HEK293 (cell line): ENCODE data around the gene TGM6.

Experiments
- CTCF ChIA-PET: fragments of 350-600 bp; formaldehyde crosslinking; extraction: SDS; loops from one replicate; lab custom pipeline; 2021; ENCODE audit warnings: antibody characterized with exemption; lab: Yijun Ruan, JAX
- POLR2A ChIA-PET: fragments of 300-600 bp; formaldehyde crosslinking; extraction: SDS; loops from one replicate; lab custom pipeline; 2020; ENCODE audit warnings: antibody characterized with exemption, inconsistent platforms; lab: Yijun Ruan, JAX
- H3K27ac ChIP-seq: fragments of 200-500 bp; sonication (Bioruptor generic); 2 replicates; pipeline ENCODE4 v1.5.1; 2014; ENCODE audit warnings: low read depth, low read length, control low read depth, inconsistent platforms; ENCODE audit errors: extremely low read depth
- H3K36me3 ChIP-seq, 2 experiments: fragments of 200-500 bp in 1 of 2; sonication (Bioruptor generic) in 1 of 2; 1 replicate in 1 of 2; 2 replicates in 1 of 2; pipeline ENCODE4 v1.5.1; 2014 to 2017; ENCODE audit warnings: inconsistent platforms in 2 of 2, low read length in 2 of 2; ENCODE audit not compliant: control insufficient read depth in 2 of 2, insufficient read depth in 1 of 2
- H3K4me1 ChIP-seq: fragments of 200-500 bp; sonication (Bioruptor generic); 2 replicates; pipeline ENCODE4 v1.5.1; 2014; ENCODE audit warnings: mild to moderate bottlenecking, low read length, inconsistent platforms; ENCODE audit not compliant: control insufficient read depth, insufficient read depth
- H3K4me3 ChIP-seq: 2 replicates; pipeline ENCODE4 v1.5.1; 2011; ENCODE audit warnings: low read depth, mild to moderate bottlenecking, control low read depth, low read length, moderate library complexity
- H3K9me3 ChIP-seq: fragments of 200-500 bp; sonication (Bioruptor generic); 2 replicates; pipeline ENCODE4 v1.5.1; 2014; ENCODE audit warnings: low read depth, low read length, inconsistent platforms; ENCODE audit not compliant: control insufficient read depth, insufficient read depth
- CTCF ChIP-seq: fragments of 450-650 bp; formaldehyde crosslinking; IDR thresholded peaks from 2 replicates; pipeline ENCODE4 v1.5.1; 2016; ENCODE audit warnings: missing biosample characterization, missing genetic modification characterization
- KLF8 ChIP-seq: fragments of 450-650 bp; formaldehyde crosslinking; IDR thresholded peaks from 2 replicates; pipeline ENCODE4 v1.5.1; 2016; ENCODE audit warnings: missing biosample characterization, missing genetic modification characterization
- PRDM1 ChIP-seq: fragments of 450-650 bp; formaldehyde crosslinking; IDR thresholded peaks from 2 replicates; pipeline ENCODE4; 2016; ENCODE audit warnings: missing biosample characterization, missing genetic modification characterization
- SP2 ChIP-seq: fragments of 450-650 bp; formaldehyde crosslinking; IDR thresholded peaks from 2 replicates; pipeline ENCODE4 v1.5.1; 2016; ENCODE audit warnings: missing biosample characterization, missing genetic modification characterization
- ZBTB17 ChIP-seq: fragments of 450-650 bp; formaldehyde crosslinking; IDR thresholded peaks from 2 replicates; pipeline ENCODE4 v1.5.1; 2016; ENCODE audit warnings: missing biosample characterization, missing genetic modification characterization
- ZNF121 ChIP-seq: fragments of 450-650 bp; formaldehyde crosslinking; IDR thresholded peaks from 2 replicates; pipeline ENCODE4 v1.5.1; 2016; ENCODE audit warnings: missing biosample characterization, missing genetic modification characterization
- ZNF157 ChIP-seq: fragments of 450-650 bp; formaldehyde crosslinking; IDR thresholded peaks from 2 replicates; pipeline ENCODE4 v1.5.1; 2016; ENCODE audit warnings: missing biosample characterization, missing genetic modification characterization
- ZNF169 ChIP-seq: fragments of 450-650 bp; formaldehyde crosslinking; IDR thresholded peaks from 2 replicates; pipeline ENCODE4 v1.5.1; 2016; ENCODE audit warnings: missing biosample characterization, missing genetic modification characterization
- ZNF175 ChIP-seq: fragments of 450-650 bp; formaldehyde crosslinking; IDR thresholded peaks from 2 replicates; pipeline ENCODE4 v1.5.1; 2016; ENCODE audit warnings: missing biosample characterization, missing genetic modification characterization
- ZNF24 ChIP-seq: fragments of 450-650 bp; formaldehyde crosslinking; IDR thresholded peaks from 2 replicates; pipeline ENCODE4 v1.5.1; 2016; ENCODE audit warnings: missing biosample characterization, missing genetic modification characterization
- ZNF366 ChIP-seq: fragments of 450-650 bp; formaldehyde crosslinking; conservative IDR thresholded peaks from 2 replicates; pipeline ENCODE4 v1.5.1; 2016; ENCODE audit warnings: missing biosample characterization, missing genetic modification characterization
- ZNF394 ChIP-seq: fragments of 450-650 bp; formaldehyde crosslinking; IDR thresholded peaks from 2 replicates; pipeline ENCODE4 v1.5.1; 2016; ENCODE audit warnings: missing biosample characterization, missing genetic modification characterization, mild to moderate bottlenecking, moderate library complexity, borderline replicate concordance
- ZNF423 ChIP-seq: fragments of 450-650 bp; formaldehyde crosslinking; IDR thresholded peaks from 2 replicates; pipeline ENCODE4 v1.5.1; 2016; ENCODE audit warnings: missing biosample characterization, missing genetic modification characterization
- ZNF561 ChIP-seq: fragments of 450-650 bp; IDR thresholded peaks from 2 replicates; pipeline ENCODE4 v1.5.1; 2018; ENCODE audit warnings: missing biosample characterization, missing genetic modification characterization, borderline replicate concordance
- ZNF600 ChIP-seq: fragments of 450-650 bp; formaldehyde crosslinking; IDR thresholded peaks from 2 replicates; pipeline ENCODE4 v1.5.1; 2016; ENCODE audit warnings: missing biosample characterization, missing genetic modification characterization
- ZNF654 ChIP-seq: fragments of 450-650 bp; formaldehyde crosslinking; IDR thresholded peaks from 2 replicates; pipeline ENCODE4 v1.5.1; 2016; ENCODE audit warnings: low read depth, missing biosample characterization, missing genetic modification characterization
- ZNF664 ChIP-seq: fragments of 450-650 bp; formaldehyde crosslinking; IDR thresholded peaks from 2 replicates; pipeline ENCODE4 v1.5.1; 2016; ENCODE audit warnings: missing biosample characterization, missing genetic modification characterization
- TF ChIP-seq, protein P1 (sequence below): fragments of 450-650 bp; formaldehyde crosslinking; IDR thresholded peaks from 2 replicates; pipeline ENCODE4 v1.5.1; 2016; ENCODE audit warnings: missing biosample characterization, missing genetic modification characterization
- TF ChIP-seq, protein P2 (sequence below): fragments of 450-650 bp; formaldehyde crosslinking; IDR thresholded peaks from 2 replicates; pipeline ENCODE4 v1.5.1; 2016; ENCODE audit warnings: missing biosample characterization, missing genetic modification characterization

TGM6 gene

GRCh38 chr20:2451939-2452732 lies 71.4 kb downstream of the TGM6 start:
- no peaks in the 10 kb centered on the region for H3K36me3 ChIP-seq
- TF ChIP-seq, protein P1, sequence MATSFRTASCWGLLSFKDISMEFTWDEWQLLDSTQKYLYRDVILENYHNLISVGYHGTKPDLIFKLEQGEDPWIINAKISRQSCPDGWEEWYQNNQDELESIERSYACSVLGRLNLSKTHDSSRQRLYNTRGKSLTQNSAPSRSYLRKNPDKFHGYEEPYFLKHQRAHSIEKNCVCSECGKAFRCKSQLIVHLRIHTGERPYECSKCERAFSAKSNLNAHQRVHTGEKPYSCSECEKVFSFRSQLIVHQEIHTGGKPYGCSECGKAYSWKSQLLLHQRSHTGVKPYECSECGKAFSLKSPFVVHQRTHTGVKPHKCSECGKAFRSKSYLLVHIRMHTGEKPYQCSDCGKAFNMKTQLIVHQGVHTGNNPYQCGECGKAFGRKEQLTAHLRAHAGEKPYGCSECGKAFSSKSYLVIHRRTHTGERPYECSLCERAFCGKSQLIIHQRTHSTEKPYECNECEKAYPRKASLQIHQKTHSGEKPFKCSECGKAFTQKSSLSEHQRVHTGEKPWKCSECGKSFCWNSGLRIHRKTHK (tag by site-specific recombination) = no peak
- TF ChIP-seq ZNF561 (no peak), CTCF (peak; percentile 66), ZNF654 (peak; percentile 75), ZNF175 (tag by site-specific recombination) (no peak), ZNF394 (no peak), ZNF121 (tag by site-specific recombination) (no peak), ZNF157 (tag by site-specific recombination) (no peak), ZNF600 (tag by site-specific recombination) (peak; percentile 65), KLF8 (tag by site-specific recombination) (no peak), SP2 (tag by site-specific recombination) (no peak), ZNF423 (tag by site-specific recombination) (no peak), ZNF169 (no peak)
- no peaks in the 10 kb centered on the region for H3K4me1 ChIP-seq
- CTCF ChIA-PET = interaction anchor here (0.6 to 4.8 kb wide), 57 partner anchors 9 to 1121 kb away, joined by 3 to 68 read pairs (median 4); no protein-coding TSS in a partner anchor
- H3K9me3 ChIP-seq = no peaks in the 10 kb centered on the region
- POLR2A ChIA-PET = interaction anchor here (0.7 to 1.5 kb wide), 3 partner anchors 12 to 245 kb away, joined by 3 to 7 read pairs (median 4); partner anchors contain the start of gene SNRPB
- H3K4me3 ChIP-seq = no peak overlapping the region
- no peak overlapping the region for H3K27ac ChIP-seq

GRCh38 chr20:2453792-2454191 lies 73.1 kb downstream of the TGM6 start:
- H3K4me1 ChIP-seq = no peaks in the 10 kb centered on the region
- H3K4me3 ChIP-seq = no peak overlapping the region
- CTCF ChIA-PET = interaction anchor here (0.6 to 4.8 kb wide), 22 partner anchors 9 to 690 kb away, joined by 3 to 68 read pairs (median 4); no protein-coding TSS in a partner anchor
- H3K9me3 ChIP-seq = no peaks in the 10 kb centered on the region
- POLR2A ChIA-PET = no interaction called here
- TF ChIP-seq ZNF169 (no peak), ZNF24 (tag by site-specific recombination) (peak; percentile 47; the same call in 1 of the 2 replicates)
- no peak overlapping the region for H3K27ac ChIP-seq
- no peaks in the 10 kb centered on the region for H3K36me3 ChIP-seq

- ChIA-PET CTCF (interaction anchor here (0.5 to 1.6 kb wide), 14 partner anchors 13 to 1078 kb away, joined by 3 to 7 read pairs (median 3); no protein-coding TSS in a partner anchor), POLR2A (interaction anchor here (0.7 to 7.6 kb wide), 3 partner anchors 9 to 249 kb away, joined by 3 to 51 read pairs (median 6); partner anchors contain the start of gene SNRPB)
- Histone ChIP-seq H3K4me3 (no peak overlapping the region), H3K27ac (no peak overlapping the region), H3K4me1 (no peaks in the 10 kb centered on the region), H3K9me3 (no peaks in the 10 kb centered on the region)
- TF ChIP-seq ZNF175 (tag by site-specific recombination) (no peak), PRDM1 (tag by site-specific recombination) (peak; percentile 99), ZNF664 (tag by site-specific recombination) (peak; percentile 85), ZNF394 (peak; percentile 92; the same call in 1 of the 2 replicates), ZBTB17 (tag by site-specific recombination) (peak; percentile 26; the same call in 1 of the 2 replicates), ZNF366 (tag by site-specific recombination) (peak; percentile 85)
- TF ChIP-seq, protein P2, sequence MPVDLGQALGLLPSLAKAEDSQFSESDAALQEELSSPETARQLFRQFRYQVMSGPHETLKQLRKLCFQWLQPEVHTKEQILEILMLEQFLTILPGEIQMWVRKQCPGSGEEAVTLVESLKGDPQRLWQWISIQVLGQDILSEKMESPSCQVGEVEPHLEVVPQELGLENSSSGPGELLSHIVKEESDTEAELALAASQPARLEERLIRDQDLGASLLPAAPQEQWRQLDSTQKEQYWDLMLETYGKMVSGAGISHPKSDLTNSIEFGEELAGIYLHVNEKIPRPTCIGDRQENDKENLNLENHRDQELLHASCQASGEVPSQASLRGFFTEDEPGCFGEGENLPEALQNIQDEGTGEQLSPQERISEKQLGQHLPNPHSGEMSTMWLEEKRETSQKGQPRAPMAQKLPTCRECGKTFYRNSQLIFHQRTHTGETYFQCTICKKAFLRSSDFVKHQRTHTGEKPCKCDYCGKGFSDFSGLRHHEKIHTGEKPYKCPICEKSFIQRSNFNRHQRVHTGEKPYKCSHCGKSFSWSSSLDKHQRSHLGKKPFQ (tag by site-specific recombination) = no peak
- TF ChIP-seq, all 188 proteins: peak for 5
- H3K36me3 ChIP-seq = peaks cover 8 to 13% of the 10 kb centered on the region in 2 experiments; a peak in 2 of 3 replicates
Observed at GRCh38 chr20:2455771-2456497, 75.2 kb downstream of the TGM6 start.
